ENCODE data around the gene OST4.

The OST4 gene

DNA sequence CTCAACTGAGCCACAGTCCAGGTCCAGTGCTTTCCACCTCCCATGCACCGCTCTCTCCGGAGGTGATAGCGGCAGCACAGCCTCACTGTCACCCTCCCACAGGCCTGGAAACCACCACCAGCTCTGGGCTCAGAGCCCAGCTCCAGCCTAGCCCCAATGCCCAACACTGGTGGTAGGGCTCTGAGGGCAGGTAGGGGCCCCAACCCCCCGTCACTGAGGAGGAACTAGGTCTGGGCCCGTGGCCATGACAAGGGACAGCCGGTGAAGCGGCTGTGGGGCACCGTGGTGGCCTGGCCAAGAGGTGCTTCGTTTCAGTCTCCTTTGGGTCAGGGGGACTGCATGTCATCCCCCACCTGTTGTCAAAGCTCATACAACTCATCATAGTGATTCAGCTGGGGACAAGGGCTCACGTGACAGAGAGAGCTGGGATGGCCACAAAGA is 44.2 kb downstream of the OST4 start:
- no peak for DNase-seq (ENCODE audit: low read depth in 1 of 2, low spot score in 1 of 2)

- DNase-seq (ENCODE audit: low read depth in 1 of 2, low spot score in 1 of 2) = no peak
These were observed 45.3 kb downstream of the OST4 start for GRCh38 chr2:27025861-27026851.

GRCh38 chr2:27025281-27025800 is 46.1 kb downstream of the OST4 start:
- DNase-seq (ENCODE audit: low read depth in 1 of 2, low spot score in 1 of 2) = no peak

DNA sequence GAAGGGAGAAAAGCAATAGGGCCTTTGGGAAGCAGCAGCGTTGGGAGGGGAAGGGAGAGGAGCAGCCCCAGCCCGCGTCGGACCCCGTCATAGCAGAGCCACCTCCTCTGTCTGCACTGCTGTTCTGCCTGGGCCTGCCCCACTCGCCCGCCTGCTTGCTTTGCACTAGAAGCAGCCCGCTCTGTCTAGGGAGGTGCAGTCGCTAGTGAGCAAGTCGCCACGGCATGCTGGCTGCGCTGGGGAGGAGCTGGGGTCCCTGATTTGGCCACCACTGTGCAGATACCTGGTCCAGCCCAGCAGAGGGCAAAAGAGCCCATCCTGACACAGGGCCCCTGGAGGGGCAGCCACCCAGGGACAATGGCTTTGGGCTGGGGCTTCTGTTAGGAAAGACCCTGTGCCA is 46.6 kb downstream of the OST4 start:
- no peak for DNase-seq (ENCODE audit: low read depth in 1 of 2, low spot score in 1 of 2)

- no peak for DNase-seq (ENCODE audit: low read depth in 1 of 2, low spot score in 1 of 2)
These were observed 47.3 kb downstream of the OST4 start for GRCh38 chr2:27024188-27024587.

GRCh38 chr2:27023740-27024139 is 47.7 kb downstream of the OST4 start:
- no peak for DNase-seq (ENCODE audit: low read depth in 1 of 2, low spot score in 1 of 2)

DNA sequence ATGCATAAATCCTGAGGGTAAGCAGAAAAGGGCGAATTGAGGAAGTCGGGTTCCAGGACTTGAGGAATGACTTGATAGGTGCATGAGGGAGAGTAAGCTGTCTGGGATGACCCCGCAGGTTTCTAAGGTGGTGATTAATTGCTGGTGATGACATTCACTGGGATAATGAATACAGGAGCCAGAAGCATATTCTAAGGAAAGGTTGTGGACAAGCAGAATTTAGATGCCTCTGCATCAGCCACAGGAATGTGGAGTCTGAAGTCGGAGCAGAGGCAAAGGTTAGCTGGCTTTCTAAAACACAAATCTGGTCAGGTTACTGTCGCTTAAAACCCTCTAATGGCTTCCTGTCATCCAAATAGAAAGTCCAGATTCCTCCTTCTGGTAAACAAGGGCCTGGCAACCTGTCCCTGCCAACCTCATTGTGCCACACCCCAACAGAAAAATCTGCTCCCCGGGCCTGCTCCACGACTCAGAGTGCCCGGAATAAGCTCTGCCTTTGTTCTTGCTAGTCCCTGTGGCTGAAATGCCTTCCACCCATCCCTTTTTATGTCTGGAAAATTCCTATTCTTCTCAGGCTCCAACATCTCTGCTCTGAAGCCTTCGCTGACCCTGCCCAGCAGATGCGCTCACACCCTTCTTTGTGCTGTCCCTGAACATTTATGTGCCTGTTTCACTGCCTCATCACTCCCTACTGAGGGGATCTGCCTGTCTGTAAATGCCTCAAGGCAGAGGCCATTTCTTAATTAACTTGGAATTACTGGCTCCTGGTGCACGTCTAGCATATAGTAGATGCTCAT is 50.0 kb downstream of the OST4 start:
- no peak for DNase-seq (ENCODE audit: low read depth in 1 of 2, low spot score in 1 of 2)
